GM19023 (cell line): ENCODE results near the gene ARHGAP18.

Experiments
- ATAC-seq: cut with Tn5 transposase; IDR thresholded peaks from one replicate; pipeline ENCODE4 v1.9.1; 2021; ENCODE audit warnings: mild to moderate bottlenecking, moderate library complexity; ENCODE audit not compliant: unreplicated experiment

Gene ARHGAP18

DNA sequence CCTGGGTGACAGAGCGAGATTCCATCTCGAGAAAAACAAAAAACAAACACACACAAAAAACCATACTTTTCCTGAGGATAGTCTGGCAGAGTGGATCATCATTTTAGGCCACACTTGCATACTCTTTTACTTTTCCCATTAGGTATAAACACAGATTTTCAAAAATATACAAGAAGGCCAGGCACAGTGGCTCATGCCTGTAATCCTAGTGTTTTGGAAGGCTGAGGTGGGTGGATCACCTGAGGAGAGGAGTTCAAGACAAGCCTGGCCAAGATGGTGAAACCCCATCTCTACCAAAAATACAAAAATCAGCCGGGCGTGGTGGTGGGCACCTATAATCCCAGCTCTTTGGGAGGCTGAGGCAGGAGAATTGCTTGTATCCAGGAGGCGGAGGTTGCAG lies 85.5 kb downstream of the ARHGAP18 start:
- no peak for ATAC-seq

GRCh38 chr6:129623008-129623732 lies 86.8 kb downstream of the ARHGAP18 start:
- peak; percentile 65 for ATAC-seq

DNA sequence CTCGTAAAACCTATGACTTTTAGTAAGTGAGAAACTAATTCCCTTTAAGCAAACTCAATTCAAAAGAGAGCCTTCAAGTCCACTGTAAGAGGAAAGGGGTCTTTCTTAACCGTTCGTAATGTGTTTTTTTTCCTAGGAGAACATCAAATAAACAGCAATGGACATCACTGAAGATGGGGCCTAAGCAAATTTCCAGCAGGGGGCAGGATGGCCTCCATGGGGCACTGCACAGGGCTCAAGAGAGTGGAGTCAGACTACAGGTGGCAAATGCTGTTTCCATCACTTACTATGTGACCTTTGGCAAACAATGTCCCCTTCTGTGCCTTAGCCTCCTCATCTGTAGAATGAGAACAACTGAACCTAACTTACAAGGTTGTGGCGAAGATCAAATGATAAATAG lies 88.7 kb downstream of the ARHGAP18 start:
- ATAC-seq = no peak

GRCh38 chr6:129620234-129620610 lies 89.8 kb downstream of the ARHGAP18 start:
- ATAC-seq = no peak

GRCh38 chr6:129619579-129620233 lies 90.3 kb downstream of the ARHGAP18 start:
- no peak for ATAC-seq

DNA sequence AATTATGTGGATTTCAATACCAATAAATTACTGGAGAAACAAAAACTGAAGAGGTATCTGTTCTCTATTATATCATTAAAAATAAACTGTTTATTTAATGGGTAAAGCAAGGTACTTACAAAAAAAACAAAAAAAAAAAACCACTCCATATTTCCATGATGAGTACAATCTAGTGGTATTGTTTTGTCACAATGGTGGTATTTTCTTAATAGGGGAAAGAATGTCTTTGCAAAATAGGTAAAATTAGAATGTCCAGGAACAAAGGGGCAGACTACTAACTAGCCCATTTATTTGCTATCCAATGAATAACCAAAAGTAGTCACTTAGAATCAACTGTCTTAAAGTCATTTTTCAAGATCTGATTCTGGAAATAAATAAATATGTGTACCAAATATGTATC lies 92.0 kb downstream of the ARHGAP18 start:
- no peak for ATAC-seq

DNA sequence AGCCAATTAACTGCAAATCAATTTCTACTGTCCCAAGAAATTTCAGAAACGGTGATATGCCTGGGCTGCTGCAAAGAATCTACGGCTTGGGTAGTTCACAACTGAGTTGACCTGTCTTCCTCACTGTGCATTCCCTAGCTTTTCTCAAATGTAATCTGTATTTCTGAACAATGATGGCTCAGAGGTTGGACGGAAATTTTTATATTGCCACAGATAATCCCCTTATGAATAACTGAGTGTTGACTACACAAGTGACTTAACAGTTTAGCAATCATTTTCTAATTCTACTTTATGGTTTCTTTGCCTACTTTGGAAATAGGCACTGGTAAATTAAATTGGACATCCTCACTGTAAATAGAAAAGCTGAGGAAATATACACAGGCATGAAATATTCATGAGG lies 94.5 kb downstream of the ARHGAP18 start:
- no peak for ATAC-seq

- ATAC-seq = no peak
Observed at GRCh38 chr6:129615020-129615419, 95.0 kb downstream of the ARHGAP18 start.

- ATAC-seq = no peak
Observed at GRCh38 chr6:129614464-129614863, 95.5 kb downstream of the ARHGAP18 start.

- ATAC-seq = no peak
Observed at GRCh38 chr6:129612440-129612839, 97.5 kb downstream of the ARHGAP18 start.

DNA sequence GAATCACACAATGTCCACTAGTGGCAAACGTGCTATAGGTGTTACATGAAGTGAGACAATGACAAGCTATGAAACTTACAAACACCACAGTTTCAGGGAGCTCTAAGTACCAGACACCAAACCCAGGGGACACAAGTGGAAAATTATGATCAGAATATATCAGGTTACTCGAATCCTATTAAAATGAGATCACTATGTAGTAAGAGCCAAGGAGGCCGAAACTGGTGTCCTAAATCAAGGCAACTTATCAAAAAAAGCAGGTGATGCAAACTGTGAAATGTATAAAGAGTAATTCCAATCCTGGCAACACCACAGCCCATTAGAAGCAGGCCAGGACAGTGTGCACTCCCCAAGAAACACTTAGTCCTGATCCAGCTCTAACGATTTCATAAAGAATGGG lies 100.3 kb downstream of the ARHGAP18 start:
- ATAC-seq = no peak

GRCh38 chr6:129608886-129609537 lies 101.0 kb downstream of the ARHGAP18 start:
- no peak for ATAC-seq

- ATAC-seq = no peak
Observed at GRCh38 chr6:129607581-129608186, 102.3 kb downstream of the ARHGAP18 start.

DNA sequence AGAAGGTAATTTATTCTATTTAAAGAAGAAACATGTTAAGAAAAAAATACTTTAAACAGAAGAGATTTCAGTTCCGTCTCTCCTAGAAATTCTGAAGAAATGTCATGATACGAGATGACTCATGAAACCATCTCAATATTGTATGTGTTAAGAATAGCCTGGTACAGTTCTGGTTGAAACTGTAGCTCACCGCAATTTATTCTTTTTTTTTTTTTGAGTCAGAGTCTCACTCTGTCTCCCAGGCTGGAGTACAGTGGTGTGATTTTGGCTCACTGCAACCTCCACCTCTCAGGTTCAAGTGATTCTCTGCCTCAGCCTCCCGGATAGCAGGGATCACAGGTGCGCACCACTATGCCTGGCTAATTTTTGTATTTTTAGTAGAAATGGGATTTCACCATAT lies 103.3 kb downstream of the ARHGAP18 start:
- no peak for ATAC-seq

GRCh38 chr6:129605967-129606366 lies 104.0 kb downstream of the ARHGAP18 start:
- ATAC-seq = no peak

DNA sequence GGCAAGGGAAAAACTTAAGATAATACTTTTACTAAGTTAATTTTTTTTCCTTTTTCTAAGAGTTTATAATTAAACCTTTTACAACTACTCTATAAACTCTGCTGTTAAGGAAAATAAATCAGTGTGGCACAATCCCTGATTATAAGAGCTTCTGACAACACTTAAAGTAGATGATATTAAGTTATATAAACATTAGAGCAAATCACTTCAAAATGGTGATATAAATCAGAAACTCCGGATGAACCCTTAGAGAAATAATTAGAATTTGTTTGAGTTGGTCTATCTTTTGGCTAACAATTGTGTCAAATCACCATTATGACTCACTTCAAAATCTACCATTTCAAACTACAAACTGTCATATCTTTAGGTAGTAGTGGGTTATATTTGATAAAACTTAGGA lies 104.9 kb downstream of the ARHGAP18 start:
- no peak for ATAC-seq

DNA sequence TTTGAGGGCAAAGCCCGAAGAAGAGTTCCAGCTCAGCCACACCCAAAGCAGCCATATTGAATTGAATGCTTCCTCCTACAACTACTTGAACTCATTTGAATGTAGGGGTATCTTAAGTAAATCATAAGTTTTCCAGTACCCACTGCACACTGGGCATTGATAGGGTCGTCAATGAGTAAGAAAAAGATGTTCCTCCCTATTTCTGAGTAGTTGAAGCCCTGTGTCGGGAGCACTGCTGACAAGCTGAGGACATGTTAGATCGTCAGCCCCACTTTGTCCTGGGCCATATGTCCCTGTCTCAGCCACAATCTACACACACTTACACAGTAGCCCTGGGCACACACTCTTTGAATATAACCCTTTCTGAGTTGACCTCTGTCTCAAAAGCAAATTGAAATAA lies 105.7 kb downstream of the ARHGAP18 start:
- ATAC-seq = no peak

DNA sequence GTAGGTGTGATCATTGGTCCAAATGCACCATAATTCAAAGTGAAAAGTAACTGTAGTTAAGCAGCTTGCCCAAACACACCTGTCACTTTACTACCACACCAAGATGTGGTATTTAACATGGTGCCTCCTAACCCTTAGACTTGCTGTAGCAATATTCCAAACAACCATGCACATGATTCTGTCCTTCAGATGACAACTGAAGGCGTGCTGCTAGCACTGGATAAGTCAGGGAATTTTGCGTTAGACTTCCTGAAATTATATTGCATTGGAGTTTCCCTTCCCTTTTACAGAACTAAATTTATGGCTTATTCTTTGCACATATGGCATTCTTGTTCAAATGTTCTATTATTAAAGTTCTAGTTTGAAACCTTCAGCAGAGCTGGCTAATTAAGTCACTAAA lies 106.2 kb downstream of the ARHGAP18 start:
- no peak for ATAC-seq

GRCh38 chr6:129601323-129601722 lies 108.7 kb downstream of the ARHGAP18 start:
- ATAC-seq = no peak

DNA sequence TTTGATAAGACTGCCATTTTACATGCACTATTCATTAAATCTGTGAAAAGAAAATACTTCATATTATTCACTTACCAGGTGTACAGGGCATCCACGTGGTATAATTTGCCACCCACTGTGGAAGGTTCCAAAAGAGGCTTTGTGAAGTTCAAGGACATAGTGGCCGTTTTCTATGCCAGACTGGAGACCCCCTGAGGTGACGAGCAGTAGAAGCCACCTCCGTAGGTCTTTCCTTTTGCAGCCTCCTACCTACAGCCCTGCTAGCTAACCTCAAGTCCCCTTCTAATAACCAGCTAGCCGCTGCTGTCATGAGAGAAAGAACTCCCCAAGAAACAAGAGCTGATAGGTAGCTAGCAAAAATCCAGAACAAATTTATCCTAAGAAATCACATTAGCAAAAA lies 110.5 kb downstream of the ARHGAP18 start:
- ATAC-seq = no peak

DNA sequence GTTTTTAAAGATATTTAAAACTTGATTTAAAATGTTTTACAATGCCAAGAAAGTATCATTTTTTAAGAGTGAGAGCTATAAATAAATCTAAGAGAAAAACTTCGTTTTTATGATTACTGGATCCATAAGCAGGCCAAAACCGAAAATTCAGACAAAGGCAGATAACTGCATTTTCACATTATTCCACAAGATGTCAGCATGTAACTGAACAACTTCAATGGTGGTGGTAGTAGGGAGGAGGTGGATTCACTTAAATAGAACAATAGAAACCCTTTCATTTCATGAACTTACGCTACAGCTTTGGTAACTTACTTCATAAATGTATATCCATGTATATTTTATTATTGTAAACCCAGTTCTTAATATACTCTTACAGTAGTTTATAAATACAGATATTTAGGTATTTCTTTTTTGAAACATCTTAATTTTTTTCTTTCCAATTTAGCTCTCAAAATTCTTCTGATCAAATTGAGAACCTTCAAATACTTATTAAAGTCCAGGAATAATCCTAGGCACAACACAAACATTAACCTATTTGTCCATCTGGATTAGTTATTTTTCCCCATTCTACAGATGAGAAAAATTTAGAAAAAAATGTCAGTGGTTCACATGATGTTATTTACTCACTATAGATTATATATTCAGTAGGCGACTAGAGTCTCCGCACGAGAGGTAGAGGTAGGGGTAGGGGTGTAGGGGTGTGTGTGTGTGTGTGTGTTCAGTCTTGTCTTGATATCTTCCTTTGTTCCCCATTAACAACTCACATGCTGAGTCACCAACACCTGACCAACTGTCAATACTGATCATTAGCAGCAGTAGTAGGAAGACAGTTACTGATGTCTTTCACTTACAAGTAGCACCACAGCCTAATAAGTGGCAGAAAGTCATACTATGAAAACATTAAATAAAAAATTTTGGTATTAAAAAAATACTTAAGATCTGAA lies 111.5 kb downstream of the ARHGAP18 start:
- ATAC-seq = peak; percentile 59
